Pancreas (tissue), 10 donors: Measurements from ENCODE around the gene SH3BGRL3. TPM values are rescaled to one million over a fixed set of nuclear protein-coding genes. Genes with fewer than 3 reads are reported as not detected.

ENCODE experiments used
- ATAC-seq, 4 donors: fragments of 200-7000 bp; cut with Tn5 transposase; one replicate each; pipeline versions ENCODE4 v1.8.0 to v1.9.1; 2020; ENCODE audit warnings: mild to moderate bottlenecking in 4 of 4, moderate library complexity in 4 of 4
- DNase-seq, 6 donors: peaks; one replicate each; pipeline ENCODE4 v3.0.0-alpha.2; 2020
- FAIRE-seq: peaks from 2 replicates; lab custom pipeline; 2012; peaks lifted over from hg19 to GRCh38; lab: Jason Lieb, UNC
- H3K27ac ChIP-seq, 4 donors: fragments of 200-600 bp; sonication (generic); 1 replicate in 3 of 4; 2 replicates in 1 of 4; pipeline versions ENCODE4 v1.5.0 to v1.8.0; 2020
- H3K27me3 ChIP-seq, 4 donors: fragments of 200-600 bp; one replicate each; pipeline ENCODE4 v1.8.0; 2021
- H3K36me3 ChIP-seq, 3 donors: fragments of 200-600 bp; sonication (generic) in 1 of 3; one replicate each; pipeline versions ENCODE4 v1.5.0 to v1.8.0; 2020 to 2021
- H3K4me1 ChIP-seq, 3 donors: fragments of 200-600 bp; one replicate each; pipeline ENCODE4 v1.8.0; 2021
- H3K4me3 ChIP-seq, 4 donors: fragments of 200-600 bp; sonication (generic) in 2 of 4; one replicate each; pipeline versions ENCODE4 v1.5.0 to v1.8.0; 2020 to 2021
- H3K9me3 ChIP-seq, 4 donors: fragments of 200-600 bp; one replicate each; pipeline ENCODE4 v1.8.0; 2021
- WGBS, 2 donors: extraction: QIAGEN DNeasy Blood & Tissue Kit; methylation state at CpG; one replicate each; pipeline ENCODE4 v1.1.7; 2013; 5-methylcytosine and 5-hydroxymethylcytosine counted together
- intact Hi-C, 3 donors: fragments of 100-400 bp; cut with DNase I; formaldehyde crosslinking; loops; one replicate each; pipeline versions ENCODE4 v1.11.1 to v1.14.2; 2022
- polyA plus RNA-seq, 2 donors: library from polyadenylated mRNA; stranded (reverse); fragments of 200-250 nt; gene quantifications; one replicate each; pipeline ENCODE4 v1.2.3, GENCODE V29; 2013
- total RNA-seq, 6 donors: library from RNA; stranded (reverse); fragmentation: NEBNext Ultra II Directional in 4 of 6; extraction: Animal tissue kit (Norgen Biotek cat#: 25700) in 4 of 6; gene quantifications; one replicate each; pipeline versions ENCODE4 v1.2.1 to v1.2.4, GENCODE V29; 2021 to 2023
- TF ChIP-seq, protein P1 (sequence below), 4 donors: fragments of 200-600 bp; sonication (generic) in 3 of 4; IDR thresholded peaks; one replicate each; pipeline versions ENCODE4 v1.5.0 to v1.8.0; 2021; ENCODE audit warnings: antibody characterized with exemption in 4 of 4
- donor health status: healthy with polysubstance abuse.
- donor health status: DM: no; HTN: no; CAD: no; lungs with moderate emphysema.
- donor health status: DM: no; HTN: no; CAD: no.
- donor health status: control.
- donor health status: control.
- donor health status: Bipolar disorder and iron deficiency.
- donor health status: DM: yes; HTN: yes; CAD: no.
- donor health status: DM: no; HTN: no; CAD: no.
- donor health status: DM: no; HTN: no; CAD: no.
- donor health status: DM: yes; HTN: yes; CAD: no.

The SH3BGRL3 gene
- total and polyA plus RNA-seq, 8 donors: 29.1 to 109 (median 55.9) TPM

DNA sequence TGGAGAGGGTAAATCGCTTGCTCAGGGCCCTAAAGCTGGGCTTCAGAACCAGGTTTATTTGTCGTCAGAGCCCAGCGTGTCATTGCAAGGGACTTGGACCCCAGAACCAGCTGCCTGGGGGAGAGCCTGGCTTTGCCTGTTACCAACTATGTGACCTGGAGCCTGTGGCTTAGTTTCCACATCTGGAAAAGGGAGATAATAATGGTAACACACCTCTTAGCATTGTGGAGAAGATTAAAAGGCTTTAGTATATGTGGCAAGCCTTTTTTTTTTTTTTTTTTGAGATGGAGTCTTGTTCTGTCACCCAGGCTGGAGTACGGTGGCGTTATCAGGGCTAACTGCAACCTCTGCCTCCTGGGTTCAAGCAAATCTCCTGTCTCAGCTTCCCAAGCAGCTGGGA lies 50.4 kb downstream of the SH3BGRL3 start:
- WGBS, 2 donors: 74 to 85% methylated on average over 5 of the region's 5 CpGs
- Histone ChIP-seq H3K9me3 (no peaks in the 10 kb centered on the region), H3K27me3 (no peaks in the 10 kb centered on the region), H3K27ac (no peak overlapping the region), H3K4me3 (no peak overlapping the region), H3K36me3 (no peaks in the 10 kb centered on the region), H3K4me1 (no peaks in the 10 kb centered on the region)
- ATAC-seq (no peak), DNase-seq (no peak), FAIRE-seq (no peak)
- intact Hi-C loops: no loop called here
- TF ChIP-seq, protein P1, sequence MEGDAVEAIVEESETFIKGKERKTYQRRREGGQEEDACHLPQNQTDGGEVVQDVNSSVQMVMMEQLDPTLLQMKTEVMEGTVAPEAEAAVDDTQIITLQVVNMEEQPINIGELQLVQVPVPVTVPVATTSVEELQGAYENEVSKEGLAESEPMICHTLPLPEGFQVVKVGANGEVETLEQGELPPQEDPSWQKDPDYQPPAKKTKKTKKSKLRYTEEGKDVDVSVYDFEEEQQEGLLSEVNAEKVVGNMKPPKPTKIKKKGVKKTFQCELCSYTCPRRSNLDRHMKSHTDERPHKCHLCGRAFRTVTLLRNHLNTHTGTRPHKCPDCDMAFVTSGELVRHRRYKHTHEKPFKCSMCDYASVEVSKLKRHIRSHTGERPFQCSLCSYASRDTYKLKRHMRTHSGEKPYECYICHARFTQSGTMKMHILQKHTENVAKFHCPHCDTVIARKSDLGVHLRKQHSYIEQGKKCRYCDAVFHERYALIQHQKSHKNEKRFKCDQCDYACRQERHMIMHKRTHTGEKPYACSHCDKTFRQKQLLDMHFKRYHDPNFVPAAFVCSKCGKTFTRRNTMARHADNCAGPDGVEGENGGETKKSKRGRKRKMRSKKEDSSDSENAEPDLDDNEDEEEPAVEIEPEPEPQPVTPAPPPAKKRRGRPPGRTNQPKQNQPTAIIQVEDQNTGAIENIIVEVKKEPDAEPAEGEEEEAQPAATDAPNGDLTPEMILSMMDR (IDR thresholded peaks at IDR 0.05): no peak

Other genes starting within 250 kb of the SH3BGRL3 start
- gene SLC30A2, start 234.0 kb upstream of the SH3BGRL3 start, total RNA-seq: 100 to 1,000 TPM in 1 of 6 donors, 10 to 100 TPM in 5; 27.0 to 142 (median 56.4) TPM
- 10 to 100 TPM; 24.1 to 42.4 TPM for gene SLC30A2, start 234.0 kb upstream of the SH3BGRL3 start, polyA plus RNA-seq
- gene TRIM63, start 212.5 kb upstream of the SH3BGRL3 start, total RNA-seq: under 1 TPM in 4 of 6 donors, not detected in 2; 0.09 to 0.35 (median 0.33) TPM
- gene TRIM63, start 212.5 kb upstream of the SH3BGRL3 start, polyA plus RNA-seq: under 1 TPM; 0.15 to 0.52 TPM
- 10 to 100 TPM in 1 of 6 donors, 1 to 10 TPM in 5; 5.9 to 12.1 (median 6.6) TPM for gene PDIK1L, start 168.3 kb upstream of the SH3BGRL3 start, total RNA-seq
- 1 to 10 TPM; 1.7 to 3.6 TPM for gene PDIK1L, start 168.3 kb upstream of the SH3BGRL3 start, polyA plus RNA-seq
- gene FAM110D, start 121.0 kb upstream of the SH3BGRL3 start, total RNA-seq: 1 to 10 TPM in 4 of 6 donors, under 1 TPM in 2; 0.79 to 1.7 (median 1.1) TPM
- 1 to 10 TPM; 2.6 to 3.5 TPM for gene FAM110D, start 121.0 kb upstream of the SH3BGRL3 start, polyA plus RNA-seq
- not detected for gene C1orf232, start 111.1 kb upstream of the SH3BGRL3 start, total RNA-seq
- gene C1orf232, start 111.1 kb upstream of the SH3BGRL3 start, polyA plus RNA-seq: not detected
- 10 to 100 TPM; 18.4 to 36.7 (median 22.1) TPM for gene ZNF593, start 110.2 kb upstream of the SH3BGRL3 start, total RNA-seq
- gene ZNF593, start 110.2 kb upstream of the SH3BGRL3 start, polyA plus RNA-seq: 10 to 100 TPM; 69.9 to 80.7 TPM
- gene ZNF593OS, start 108.3 kb upstream of the SH3BGRL3 start, total RNA-seq: not detected
- gene ZNF593OS, start 108.3 kb upstream of the SH3BGRL3 start, polyA plus RNA-seq: under 1 TPM; 0.35 to 0.68 TPM
- 10 to 100 TPM; 11.3 to 20.8 (median 14.9) TPM for gene CNKSR1, start 102.6 kb upstream of the SH3BGRL3 start, total RNA-seq
- gene CNKSR1, start 102.6 kb upstream of the SH3BGRL3 start, polyA plus RNA-seq: 10 to 100 TPM; 46.8 to 48.5 TPM
- gene CATSPER4, start 89.5 kb upstream of the SH3BGRL3 start, total RNA-seq: not detected
- under 1 TPM in 1 of 2 donors, not detected in 1; 0.09 TPM for gene CATSPER4, start 89.5 kb upstream of the SH3BGRL3 start, polyA plus RNA-seq
- 1 to 10 TPM; 2.7 to 6.6 (median 3.7) TPM for gene CEP85, start 45.9 kb upstream of the SH3BGRL3 start, total RNA-seq
- 1 to 10 TPM; 2.9 to 5.6 TPM for gene CEP85, start 45.9 kb upstream of the SH3BGRL3 start, polyA plus RNA-seq
- gene UBXN11, start 26.6 kb downstream of the SH3BGRL3 start, total RNA-seq: 10 to 100 TPM in 4 of 6 donors, 1 to 10 TPM in 2; 8.7 to 15.9 (median 11.5) TPM
- 10 to 100 TPM; 44.0 to 61.6 TPM for gene UBXN11, start 26.6 kb downstream of the SH3BGRL3 start, polyA plus RNA-seq
- gene CD52, start 37.9 kb downstream of the SH3BGRL3 start, total RNA-seq: 10 to 100 TPM in 1 of 6 donors, 1 to 10 TPM in 4, under 1 TPM in 1; 0.98 to 13.0 (median 2.5) TPM
- 1 to 10 TPM; 4.0 to 4.3 TPM for gene CD52, start 37.9 kb downstream of the SH3BGRL3 start, polyA plus RNA-seq
- 1 to 10 TPM in 1 of 6 donors, under 1 TPM in 5; 0.12 to 1.3 (median 0.38) TPM for gene CRYBG2, start 74.0 kb downstream of the SH3BGRL3 start, total RNA-seq
- gene CRYBG2, start 74.0 kb downstream of the SH3BGRL3 start, polyA plus RNA-seq: 1 to 10 TPM in 1 of 2 donors, under 1 TPM in 1; 0.73 to 2.0 TPM
- under 1 TPM in 3 of 6 donors, not detected in 3; 0.12 to 0.47 (median 0.14) TPM for gene ZNF683, start 92.7 kb downstream of the SH3BGRL3 start, total RNA-seq
- gene ZNF683, start 92.7 kb downstream of the SH3BGRL3 start, polyA plus RNA-seq: under 1 TPM in 1 of 2 donors, not detected in 1; 0.40 TPM
- gene LIN28A, start 130.7 kb downstream of the SH3BGRL3 start, total RNA-seq: 1 to 10 TPM in 1 of 6 donors, not detected in 5; 1.2 TPM
- not detected for gene LIN28A, start 130.7 kb downstream of the SH3BGRL3 start, polyA plus RNA-seq
- 10 to 100 TPM; 15.0 to 24.5 (median 19.8) TPM for gene DHDDS, start 152.2 kb downstream of the SH3BGRL3 start, total RNA-seq
- 10 to 100 TPM; 19.2 to 19.9 TPM for gene DHDDS, start 152.2 kb downstream of the SH3BGRL3 start, polyA plus RNA-seq
- 100 to 1,000 TPM; 102 to 192 (median 143) TPM for gene HMGN2, start 192.4 kb downstream of the SH3BGRL3 start, total RNA-seq
- gene HMGN2, start 192.4 kb downstream of the SH3BGRL3 start, polyA plus RNA-seq: 100 to 1,000 TPM; 178 to 438 TPM
- 10 to 100 TPM; 16.9 to 32.2 (median 20.0) TPM for gene RPS6KA1, start 249.7 kb downstream of the SH3BGRL3 start, total RNA-seq
- 10 to 100 TPM; 13.6 to 13.7 TPM for gene RPS6KA1, start 249.7 kb downstream of the SH3BGRL3 start, polyA plus RNA-seq